Heart right ventricle (tissue), 16 donors: ENCODE data around the gene ARL8A. TPM values are rescaled to one million over a fixed set of nuclear protein-coding genes. Genes with fewer than 3 reads are reported as not detected.

Experiments used
- ATAC-seq, 8 donors: fragments of 200-7000 bp; cut with Tn5 transposase; one replicate each; pipeline ENCODE4 v1.9.1; 2020; ENCODE audit warnings: mild to moderate bottlenecking in 8 of 8, moderate library complexity in 8 of 8, moderate number of reproducible peaks in 1 of 8
- DNase-seq, 2 donors: peaks; one replicate each; pipeline ENCODE4 v3.0.0-alpha.2; 2020
- H3K27ac ChIP-seq, 10 donors: fragments of 200-600 bp; sonication (generic) in 2 of 10; one replicate each; pipeline versions ENCODE4 v1.5.0 to v1.8.0; 2020 to 2022; ENCODE audit warnings: mild to moderate bottlenecking in 3 of 10
- H3K27me3 ChIP-seq, 7 donors: fragments of 200-600 bp; one replicate each; pipeline ENCODE4 v1.8.0; 2021 to 2022; ENCODE audit warnings: mild to moderate bottlenecking in 2 of 7
- H3K36me3 ChIP-seq, 9 donors: fragments of 200-600 bp; sonication (generic) in 1 of 9; one replicate each; pipeline versions ENCODE4 v1.5.0 to v1.8.0; 2020 to 2022; ENCODE audit warnings: mild to moderate bottlenecking in 2 of 9
- H3K4me1 ChIP-seq, 9 donors: fragments of 200-600 bp; sonication (generic) in 1 of 9; one replicate each; pipeline versions ENCODE4 v1.5.0 to v1.8.0; 2020 to 2022; ENCODE audit warnings: mild to moderate bottlenecking in 4 of 9
- H3K4me3 ChIP-seq, 10 donors: fragments of 200-600 bp; sonication (generic) in 2 of 10; one replicate each; pipeline versions ENCODE4 v1.5.0 to v1.8.0; 2020 to 2022; ENCODE audit warnings: mild to moderate bottlenecking in 7 of 10, moderate library complexity in 2 of 10
- H3K9me3 ChIP-seq, 11 donors: fragments of 200-600 bp in 10 of 11; sonication (generic) in 2 of 11; one replicate each; pipeline versions ENCODE4 v1.5.0 to v1.8.0; 2013 to 2022; ENCODE audit warnings: mild to moderate bottlenecking in 2 of 11, control low read depth in 1 of 11, moderate library complexity in 1 of 11
- WGBS, 2 donors: extraction: QIAGEN DNeasy Blood & Tissue Kit; methylation state at CpG; one replicate each; pipeline ENCODE4 v1.1.7; 2013; ENCODE audit warnings: inconsistent platforms in 1 of 2; 5-methylcytosine and 5-hydroxymethylcytosine counted together
- intact Hi-C, 10 donors: fragments of 100-400 bp; cut with DNase I; formaldehyde crosslinking; loops; one replicate each; pipeline versions ENCODE4 v1.11.1 to v1.14.2; 2022
- polyA plus RNA-seq, 2 donors: library from polyadenylated mRNA; stranded (reverse); fragments of 200-250 nt; gene quantifications; one replicate each; pipeline ENCODE4 v1.2.3, GENCODE V29; 2013
- total RNA-seq, 10 donors: library from RNA; stranded (reverse); fragmentation: NEBNext Ultra II Directional in 3 of 10; extraction: Animal tissue kit (Norgen Biotek cat#: 25700) in 3 of 10; gene quantifications; one replicate each; pipeline versions ENCODE4 v1.2.1 to v1.2.4, GENCODE V29; 2021 to 2023
- TF ChIP-seq, protein P1 (sequence below), 9 donors: fragments of 200-600 bp; sonication (generic) in 2 of 9; IDR thresholded peaks; one replicate each; pipeline versions ENCODE4 v1.5.0 to v1.8.0; 2021 to 2022; ENCODE audit warnings: antibody characterized with exemption in 9 of 9, mild to moderate bottlenecking in 5 of 9, moderate library complexity in 1 of 9
- donor health status: Arrhythmogenic right ventricular cardiomyopathy.
- donor health status: ischemic (EF 13 %, LVEDD 7.1; RV severe dilation, severe dysfunction).
- donor health status: healthy with polysubstance abuse.
- donor health status: DM: no; HTN: yes; CAD: no.
- donor health status: DM: no; HTN: no; CAD: no.
- donor health status: ischemic (EF 25% LVEDD 6.9; RV normal size, moderate dysfunction).
- donor health status: ischemic (EF 25% LVEDD 5.7; RV mildly dilated, moderate dysfunction).
- donor health status: healthy.
- donor health status: DM: yes; HTN: yes; CAD: no.
- donor health status: Ischemic cardiomyopathy.
- donor health status: ischemic (EF 35%, LVEDD 5.7; RV mildly dilated, moderate dysfunction).
- donor health status: nonischemic (EF 11% LVEDD 7.7; RV severe dilation, severe dysfunction).
- donor health status: DM: yes; HTN: yes; CAD: no.
- donor health status: PGD.
- donor health status: ischemic (EF 29% LVEDD 5.4; RV normal size, mild dysfunction).
- donor health status: nonischemic (EF 23%, LVEDD 6.1; RV moderate dilation, normal function).

The ARL8A gene
- total and polyA plus RNA-seq, 12 donors = 21.5 to 92.7 (median 78.0) TPM

DNA sequence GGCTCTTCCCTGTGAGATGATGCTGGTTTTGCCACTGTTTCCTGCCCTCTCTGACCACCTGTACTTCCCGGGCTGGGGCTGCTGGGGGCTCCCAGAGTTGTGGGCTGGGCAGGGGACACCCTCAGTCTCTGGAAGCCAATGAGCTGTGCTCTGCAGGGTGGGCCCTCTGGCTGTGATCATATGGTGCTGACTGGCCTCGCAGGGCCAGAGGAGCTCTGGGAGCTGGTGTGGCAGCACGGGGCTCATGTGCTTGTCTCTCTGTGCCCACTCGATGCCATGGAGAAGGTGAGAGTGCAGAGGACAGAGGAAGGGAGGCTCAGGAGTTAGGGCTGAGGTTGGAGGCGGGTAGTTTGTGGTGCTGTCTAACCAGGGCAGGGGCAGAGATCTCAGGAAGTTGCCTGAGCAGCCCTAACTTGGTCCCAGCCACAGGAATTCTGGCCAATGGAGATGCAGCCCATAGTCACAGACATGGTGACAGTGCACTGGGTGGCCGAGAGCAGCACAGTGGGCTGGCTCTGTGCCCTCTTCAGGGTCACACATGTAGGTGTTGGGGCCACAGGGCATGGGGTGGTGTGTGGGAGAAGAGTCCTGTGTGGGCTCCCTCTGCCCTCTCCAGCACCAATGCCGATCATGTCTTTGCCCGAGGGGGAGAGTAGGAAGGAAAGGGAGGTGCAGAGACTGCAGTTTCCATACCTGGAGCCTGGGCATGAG, 43.3 kb upstream of the ARL8A start:
- Histone ChIP-seq H3K4me3 (no peak overlapping the region), H3K27me3 (peaks cover 0 to 21% (median 8%) of the 10 kb centered on the region in 7 donors), H3K9me3 (no peaks in the 10 kb centered on the region), H3K36me3 (no peaks in the 10 kb centered on the region), H3K4me1 (peaks cover 0 to 8% (median 0%) of the 10 kb centered on the region in 9 donors), H3K27ac (no peak overlapping the region)
- WGBS, 2 donors = 62 to 76% methylated on average over 8 of the region's 8 CpGs
- TF ChIP-seq, protein P1, sequence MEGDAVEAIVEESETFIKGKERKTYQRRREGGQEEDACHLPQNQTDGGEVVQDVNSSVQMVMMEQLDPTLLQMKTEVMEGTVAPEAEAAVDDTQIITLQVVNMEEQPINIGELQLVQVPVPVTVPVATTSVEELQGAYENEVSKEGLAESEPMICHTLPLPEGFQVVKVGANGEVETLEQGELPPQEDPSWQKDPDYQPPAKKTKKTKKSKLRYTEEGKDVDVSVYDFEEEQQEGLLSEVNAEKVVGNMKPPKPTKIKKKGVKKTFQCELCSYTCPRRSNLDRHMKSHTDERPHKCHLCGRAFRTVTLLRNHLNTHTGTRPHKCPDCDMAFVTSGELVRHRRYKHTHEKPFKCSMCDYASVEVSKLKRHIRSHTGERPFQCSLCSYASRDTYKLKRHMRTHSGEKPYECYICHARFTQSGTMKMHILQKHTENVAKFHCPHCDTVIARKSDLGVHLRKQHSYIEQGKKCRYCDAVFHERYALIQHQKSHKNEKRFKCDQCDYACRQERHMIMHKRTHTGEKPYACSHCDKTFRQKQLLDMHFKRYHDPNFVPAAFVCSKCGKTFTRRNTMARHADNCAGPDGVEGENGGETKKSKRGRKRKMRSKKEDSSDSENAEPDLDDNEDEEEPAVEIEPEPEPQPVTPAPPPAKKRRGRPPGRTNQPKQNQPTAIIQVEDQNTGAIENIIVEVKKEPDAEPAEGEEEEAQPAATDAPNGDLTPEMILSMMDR (IDR thresholded peaks at IDR 0.05) = no peak
- intact Hi-C loops = loop anchor here in 9 of 10 donors (2.0 to 5.0 kb wide), 5 partner anchors 125 to 531 kb away; no protein-coding TSS in a partner anchor
- peak in 1 of 8 donors; percentile 9 for ATAC-seq
- no peak for DNase-seq

DNA sequence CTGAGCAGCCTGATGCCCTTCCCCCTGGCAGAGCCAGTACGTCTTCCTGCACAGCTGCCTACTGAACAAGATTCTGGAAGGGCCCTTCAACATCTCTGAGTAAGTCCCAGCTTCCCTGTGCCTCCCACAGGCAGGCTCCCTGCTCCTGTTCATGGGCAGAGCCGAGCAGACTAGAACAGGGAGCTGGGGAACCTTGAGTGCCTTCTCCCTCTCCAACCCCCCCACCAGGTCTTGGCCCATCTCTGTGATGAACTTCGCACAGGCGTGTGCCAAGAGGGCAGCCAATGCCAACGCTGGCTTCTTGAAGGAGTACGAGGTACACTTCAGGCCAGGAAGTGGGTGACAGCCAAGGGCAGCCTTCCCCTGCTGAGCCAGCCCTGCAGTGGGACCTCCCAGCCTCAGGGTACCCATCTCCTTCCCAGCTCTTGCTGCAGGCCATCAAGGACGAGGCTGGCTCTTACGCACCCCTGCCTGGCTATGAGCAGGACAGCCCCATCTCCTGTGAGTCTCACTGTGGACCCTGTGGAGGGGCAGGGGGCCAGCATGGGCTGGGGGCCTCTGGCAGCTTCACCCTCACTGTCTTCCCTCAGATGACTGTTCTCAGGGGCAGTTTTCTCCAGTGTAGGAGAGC, 42.6 kb upstream of the ARL8A start:
- ATAC-seq (no peak), DNase-seq (no peak)
- H3K27ac ChIP-seq = no peak overlapping the region
- H3K4me1 ChIP-seq = peaks cover 0 to 6% (median 0%) of the 10 kb centered on the region in 9 donors
- H3K9me3 ChIP-seq = no peaks in the 10 kb centered on the region
- no peak overlapping the region for H3K4me3 ChIP-seq
- 71 to 77% methylated on average over 8 of the region's 8 CpGs for WGBS, 2 donors
- no peaks in the 10 kb centered on the region for H3K36me3 ChIP-seq
- intact Hi-C loops = loop anchor here in 4 of 10 donors (5.0 kb wide), 2 partner anchors 130 to 530 kb away; no protein-coding TSS in a partner anchor
- H3K27me3 ChIP-seq = peaks cover 0 to 21% (median 6%) of the 10 kb centered on the region in 7 donors
- TF ChIP-seq, protein P1 (IDR thresholded peaks at IDR 0.05) = no peak

DNA sequence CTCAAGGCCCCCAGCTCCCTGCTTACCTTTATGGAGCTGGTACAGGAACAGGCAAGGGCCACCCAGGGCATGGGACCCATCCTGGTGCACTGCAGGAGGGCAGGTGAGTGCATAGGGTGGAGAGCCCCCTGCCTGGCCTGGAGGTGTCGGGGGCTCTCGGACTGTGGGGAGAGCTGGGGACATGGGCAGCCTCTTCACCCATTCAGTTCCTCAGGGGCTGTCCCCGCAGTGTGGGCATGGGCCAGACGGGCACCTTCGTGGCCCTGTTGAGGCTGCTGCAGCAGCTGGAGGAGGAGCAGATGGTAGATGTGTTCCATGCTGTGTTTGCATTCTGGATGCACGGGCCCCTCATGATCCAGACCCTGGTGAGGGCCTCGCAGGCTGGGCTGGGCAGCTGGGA, 41.8 kb upstream of the ARL8A start:
- no peaks in the 10 kb centered on the region for H3K36me3 ChIP-seq
- intact Hi-C loops = loop anchor here in 4 of 10 donors (5.0 kb wide), 2 partner anchors 131 to 531 kb away; no protein-coding TSS in a partner anchor
- H3K27me3 ChIP-seq = peaks cover 0 to 26% (median 6%) of the 10 kb centered on the region in 7 donors
- peaks cover 0 to 6% (median 0%) of the 10 kb centered on the region in 9 donors for H3K4me1 ChIP-seq
- H3K4me3 ChIP-seq = no peak overlapping the region
- ATAC-seq (no peak), DNase-seq (no peak)
- 87 to 88% methylated on average over 7 of the region's 7 CpGs for WGBS, 2 donors
- H3K9me3 ChIP-seq = no peaks in the 10 kb centered on the region
- TF ChIP-seq, protein P1 (IDR thresholded peaks at IDR 0.05) = no peak
- no peak overlapping the region for H3K27ac ChIP-seq

DNA sequence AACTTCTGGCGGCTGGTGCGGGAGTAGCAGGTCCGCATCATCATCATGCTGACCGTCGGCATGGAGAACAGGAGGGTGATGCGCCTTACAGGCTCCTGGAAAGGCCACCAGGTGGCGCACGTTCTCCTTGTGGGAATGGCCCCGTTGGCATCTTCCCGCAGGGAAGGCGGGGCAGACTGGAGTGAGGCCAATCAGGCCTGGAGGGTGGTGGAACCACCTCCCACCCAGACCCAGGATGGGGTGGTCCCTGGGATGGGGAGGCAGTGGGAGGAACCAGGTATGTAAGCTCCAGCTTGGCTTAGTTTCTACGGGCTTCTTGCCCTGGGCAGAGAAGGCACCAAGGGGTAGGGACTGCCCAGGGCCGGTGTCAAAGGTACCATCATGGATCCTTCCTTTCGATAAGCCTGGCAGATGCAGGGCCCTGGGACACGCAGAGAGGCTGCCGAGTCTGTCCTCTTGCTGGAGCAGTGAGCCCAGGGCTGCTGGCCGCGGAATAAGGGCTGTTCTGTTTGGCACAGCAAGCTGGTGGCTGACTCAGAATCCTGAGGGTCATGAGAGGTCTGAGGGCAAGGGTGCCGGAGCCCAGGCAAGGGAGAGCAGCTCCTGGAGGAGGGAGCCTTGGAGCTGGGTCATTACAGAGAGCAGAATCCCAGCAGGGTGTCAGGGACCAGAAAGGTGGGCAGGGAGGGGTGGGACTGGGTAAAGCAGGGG, 40.4 kb upstream of the ARL8A start:
- peaks cover 0 to 27% (median 6%) of the 10 kb centered on the region in 7 donors for H3K27me3 ChIP-seq
- no peak overlapping the region for H3K27ac ChIP-seq
- TF ChIP-seq, protein P1 (IDR thresholded peaks at IDR 0.05) = peak; percentile 57 to 84 (median 80)
- 17 to 22% methylated on average over 19 of the region's 19 CpGs for WGBS, 2 donors
- no peaks in the 10 kb centered on the region for H3K9me3 ChIP-seq
- peak; percentile 65 to 80 for DNase-seq
- H3K4me3 ChIP-seq = no peak overlapping the region
- intact Hi-C loops = loop anchor here in 7 of 10 donors (1.0 to 5.0 kb wide), 3 partner anchors 132 to 534 kb away; no protein-coding TSS in a partner anchor
- no peaks in the 10 kb centered on the region for H3K36me3 ChIP-seq
- peak; percentile 37 to 78 (median 72) for ATAC-seq
- peaks cover 0 to 6% (median 0%) of the 10 kb centered on the region in 9 donors for H3K4me1 ChIP-seq
